Gastroesophageal sphincter (tissue), 4 donors: ENCODE measurements around the gene CREBBP. TPM values are rescaled to one million over a fixed set of nuclear protein-coding genes. Genes with fewer than 3 reads are reported as not detected.

Source experiments
- ATAC-seq: fragments of 150-250 bp; one replicate; pipeline ENCODE4 v1.9.1; 2016; ENCODE audit warnings: mild to moderate bottlenecking, moderate library complexity
- H3K27ac ChIP-seq, 4 donors: fragments of 200-600 bp; sonication (generic) in 3 of 4; 1 replicate in 3 of 4; 2 replicates in 1 of 4; pipeline ENCODE4 v1.5.1; 2016 to 2019
- H3K27me3 ChIP-seq: fragments of 200-600 bp; sonication (generic); one replicate; pipeline ENCODE4 v1.5.1; 2019
- H3K36me3 ChIP-seq, 2 donors: fragments of 200-600 bp; sonication (generic); one replicate each; pipeline ENCODE4 v1.5.1; 2019; ENCODE audit warnings: control low read depth in 1 of 2
- H3K4me1 ChIP-seq, 3 donors: fragments of 200-600 bp; sonication (generic); 1 replicate in 2 of 3; 2 replicates in 1 of 3; pipeline ENCODE4 v1.5.1; 2016 to 2019; ENCODE audit warnings: control low read depth in 2 of 3
- H3K4me3 ChIP-seq, 2 donors: fragments of 200-600 bp; sonication (generic); one replicate each; pipeline ENCODE4 v1.5.1; 2019; ENCODE audit warnings: mild to moderate bottlenecking in 1 of 2, moderate library complexity in 1 of 2
- H3K9me3 ChIP-seq, 3 donors: fragments of 200-600 bp; sonication (generic); one replicate each; pipeline ENCODE4 v1.5.1; 2017 to 2019; ENCODE audit warnings: control low read depth in 2 of 3
- CTCF ChIP-seq, 4 experiments: fragments of 200-600 bp in 2 of 4; fragments of 450-650 bp in 2 of 4; sonication (generic) in 1 of 4; IDR thresholded peaks; one replicate each; pipeline ENCODE4 v1.5.1; 2017 to 2019; ENCODE audit warnings: antibody characterized with exemption in 4 of 4, mild to moderate bottlenecking in 2 of 4, moderate library complexity in 2 of 4
- EP300 ChIP-seq: sonication (generic); formaldehyde crosslinking; IDR thresholded peaks from one replicate; pipeline ENCODE4 v1.6.1; 2017; ENCODE audit warnings: antibody characterized with exemption, mild to moderate bottlenecking
- POLR2A ChIP-seq, 2 donors: fragments of 450-650 bp; IDR thresholded peaks; one replicate each; pipeline ENCODE4 v1.6.1; 2017; ENCODE audit warnings: antibody characterized with exemption in 2 of 2, mild to moderate bottlenecking in 2 of 2, moderate library complexity in 1 of 2
- POLR2AphosphoS5 ChIP-seq: sonication (generic); formaldehyde crosslinking; IDR thresholded peaks from one replicate; pipeline ENCODE4 v1.6.1; 2017; ENCODE audit warnings: antibody characterized with exemption
- WGBS, 2 donors: methylation state at CpG; one replicate each; pipeline ENCODE4 v1.1.5; 2018; ENCODE audit warnings: low coverage in 1 of 2; 5-methylcytosine and 5-hydroxymethylcytosine counted together
- total RNA-seq, 4 donors: library from RNA; depleted of rRNA; stranded (reverse); fragments of >200 nt; gene quantifications; one replicate each; pipeline ENCODE4 v1.1.0, GENCODE V29; 2016

The CREBBP gene
- total RNA-seq, 4 donors from 2014 or later, result 45.9 to 115 (median 61.7) TPM

- 82 to 89% methylated on average over 4 to 9 of the region's 9 CpGs for WGBS, 2 donors
- ATAC-seq, result no peak
- peaks cover 0 to 60% of the 10 kb centered on the region in 2 donors for H3K36me3 ChIP-seq
- H3K27me3 ChIP-seq, result no peaks in the 10 kb centered on the region
- no peak overlapping the region for H3K27ac ChIP-seq
- H3K4me1 ChIP-seq, result peaks cover 0 to 19% (median 0%) of the 10 kb centered on the region in 3 donors
- H3K4me3 ChIP-seq, result no peak overlapping the region
- TF ChIP-seq POLR2AphosphoS5 (no peak), POLR2A (IDR thresholded peaks at IDR 0.05) (no peak)
- H3K9me3 ChIP-seq, result no peaks in the 10 kb centered on the region
Observed at GRCh38 chr16:3687792-3688191, 192.7 kb downstream of the CREBBP start.

GRCh38 chr16:3687021-3687420 is 193.5 kb downstream of the CREBBP start:
- Histone ChIP-seq H3K36me3 (peaks cover 0 to 68% of the 10 kb centered on the region in 2 donors), H3K27ac (no peak overlapping the region), H3K4me3 (no peak overlapping the region), H3K9me3 (no peaks in the 10 kb centered on the region), H3K4me1 (peaks cover 0 to 19% (median 0%) of the 10 kb centered on the region in 3 donors), H3K27me3 (no peaks in the 10 kb centered on the region)
- 80 to 89% methylated on average over 1 to 4 of the region's 7 CpGs for WGBS, 2 donors
- ATAC-seq, result no peak
- TF ChIP-seq CTCF (IDR thresholded peaks at IDR 0.05) (no peak), POLR2A (IDR thresholded peaks at IDR 0.05) (no peak), EP300 (no peak), POLR2AphosphoS5 (no peak)

- Histone ChIP-seq H3K27ac (no peak overlapping the region), H3K27me3 (no peaks in the 10 kb centered on the region), H3K4me3 (no peak overlapping the region), H3K4me1 (no peaks in the 10 kb centered on the region), H3K36me3 (peaks cover 0 to 96% of the 10 kb centered on the region in 2 donors), H3K9me3 (no peaks in the 10 kb centered on the region)
- 83 to 100% methylated on average over 2 to 3 of the region's 3 CpGs for WGBS, 2 donors
- no peak for ATAC-seq
- TF ChIP-seq POLR2A (IDR thresholded peaks at IDR 0.05) (no peak), EP300 (no peak), CTCF (IDR thresholded peaks at IDR 0.05) (no peak), POLR2AphosphoS5 (no peak)
Observed at GRCh38 chr16:3681206-3681605, 199.3 kb downstream of the CREBBP start.

GRCh38 chr16:3677994-3678393 is 202.5 kb downstream of the CREBBP start:
- 94% methylated on average over 10 of the region's 11 CpGs for WGBS, 2 donors
- no peak overlapping the region for H3K27ac ChIP-seq
- H3K4me1 ChIP-seq, result no peaks in the 10 kb centered on the region
- peaks cover 0 to 97% of the 10 kb centered on the region in 2 donors for H3K36me3 ChIP-seq
- no peak overlapping the region for H3K4me3 ChIP-seq
- TF ChIP-seq POLR2A (IDR thresholded peaks at IDR 0.05) (no peak), EP300 (no peak), POLR2AphosphoS5 (no peak)
- H3K9me3 ChIP-seq, result no peaks in the 10 kb centered on the region
- H3K27me3 ChIP-seq, result no peaks in the 10 kb centered on the region
- ATAC-seq, result no peak

- no peaks in the 10 kb centered on the region for H3K27me3 ChIP-seq
- H3K4me1 ChIP-seq, result no peaks in the 10 kb centered on the region
- no peak overlapping the region for H3K4me3 ChIP-seq
- 40 to 89% methylated on average over 2 to 7 of the region's 24 CpGs for WGBS, 2 donors
- H3K27ac ChIP-seq, result no peak overlapping the region
- ATAC-seq, result no peak
- peaks cover 0 to 100% of the 10 kb centered on the region in 2 donors for H3K36me3 ChIP-seq
- H3K9me3 ChIP-seq, result no peaks in the 10 kb centered on the region
- TF ChIP-seq CTCF (IDR thresholded peaks at IDR 0.05) (no peak), POLR2AphosphoS5 (no peak), EP300 (no peak), POLR2A (IDR thresholded peaks at IDR 0.05) (no peak)
Observed at GRCh38 chr16:3675601-3676130, 204.8 kb downstream of the CREBBP start.

Other genes with a start within 250 kb of the CREBBP start
- gene DNASE1, start 226.0 kb downstream of the CREBBP start, total RNA-seq, result 10 to 100 TPM in 2 of 4 donors, 1 to 10 TPM in 2; 7.1 to 20.9 (median 11.0) TPM
- gene TRAP1, start 163.2 kb downstream of the CREBBP start, total RNA-seq, result 10 to 100 TPM; 43.2 to 53.8 (median 51.2) TPM
- gene ADCY9, start 235.7 kb upstream of the CREBBP start, total RNA-seq, result 10 to 100 TPM; 33.0 to 83.5 (median 43.4) TPM